ENCODE results near the gene CARS1.

The CARS1 gene

DNA sequence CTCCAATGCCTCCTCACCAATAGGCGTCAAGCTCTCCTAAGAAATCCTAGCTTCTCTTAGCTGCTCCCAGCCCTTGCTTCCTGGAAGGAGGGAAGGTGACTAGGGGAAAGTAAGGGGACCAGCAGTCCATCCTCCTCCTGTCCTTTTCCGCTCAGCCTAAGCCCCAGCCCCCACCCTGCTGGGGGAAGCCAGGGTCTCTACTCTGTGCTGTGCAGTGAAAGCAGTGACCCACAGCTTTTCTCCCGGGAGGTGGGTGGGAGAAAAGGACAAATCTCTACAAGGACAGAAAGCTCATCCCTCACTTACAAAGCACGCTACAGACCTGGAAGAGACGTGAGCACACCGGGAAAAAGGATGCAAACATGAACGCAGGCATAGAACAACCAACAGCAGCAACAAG, 97.1 kb downstream of the CARS1 start:
- H3K18ac ChIP-seq (ENCODE audit: low read depth in 1 of 2, low read length in 2 of 2), result no peak overlapping the region
- no peak overlapping the region for H3K4me2 ChIP-seq (ENCODE audit: low read length, poor library complexity, severe bottlenecking)
- no peak overlapping the region for H3K4me3 ChIP-seq (ENCODE audit: insufficient read depth in 1 of 2, low read depth in 1 of 2, low read length in 2 of 2)
- H2BK5ac ChIP-seq (ENCODE audit: low read depth, low read length, poor library complexity, severe bottlenecking), result no peak overlapping the region
- peaks cover 43 to 97% of the 10 kb centered on the region in 2 experiments for H3K36me3 ChIP-seq (ENCODE audit: control insufficient read depth in 1 of 2, insufficient read depth in 2 of 2, low read depth in 1 of 2, low read length in 2 of 2)
- no peak overlapping the region for H2BK12ac ChIP-seq (ENCODE audit: low read length in 2 of 2)
- no peak overlapping the region for H3K9ac ChIP-seq (ENCODE audit: low read length)
- H3K27me3 ChIP-seq (ENCODE audit: control insufficient read depth in 1 of 2, insufficient read depth in 1 of 2, low read length in 2 of 2), result no peaks in the 10 kb centered on the region
- H4K91ac ChIP-seq (ENCODE audit: low read length), result no peak overlapping the region
- H3K27ac ChIP-seq (ENCODE audit: low read length, poor library complexity, severe bottlenecking), result no peak overlapping the region
- no peak overlapping the region for H2AFZ ChIP-seq (ENCODE audit: low read depth, low read length)
- H2BK120ac ChIP-seq (ENCODE audit: low read depth, low read length), result no peak overlapping the region
- H2BK15ac ChIP-seq (ENCODE audit: low read depth, poor library complexity, severe bottlenecking), result no peak overlapping the region
- WGBS, result 98% methylated on average over 5 of the region's 7 CpGs
- H3K14ac ChIP-seq (ENCODE audit: low read length in 2 of 2), result no peak overlapping the region
- no peaks in the 10 kb centered on the region for H3K9me3 ChIP-seq (ENCODE audit: control insufficient read depth, low read length)
- no peak overlapping the region for H3K4ac ChIP-seq (ENCODE audit: low read depth in 1 of 2, low read length in 2 of 2)
- H4K8ac ChIP-seq (ENCODE audit: low read length), result no peak overlapping the region
- no peak overlapping the region for H3K23ac ChIP-seq (ENCODE audit: low read length in 2 of 2)
- peaks cover 35% of the 10 kb centered on the region for H3K79me1 ChIP-seq (replicated peaks; ENCODE audit: low read length, poor library complexity, severe bottlenecking)
- DNase-seq, result no peak
- H3K4me1 ChIP-seq (ENCODE audit: control insufficient read depth, insufficient read depth, low read depth, low read length), result peaks cover 15% of the 10 kb centered on the region
- H2AK5ac ChIP-seq (ENCODE audit: low read length, severe bottlenecking), result no peak overlapping the region

DNA sequence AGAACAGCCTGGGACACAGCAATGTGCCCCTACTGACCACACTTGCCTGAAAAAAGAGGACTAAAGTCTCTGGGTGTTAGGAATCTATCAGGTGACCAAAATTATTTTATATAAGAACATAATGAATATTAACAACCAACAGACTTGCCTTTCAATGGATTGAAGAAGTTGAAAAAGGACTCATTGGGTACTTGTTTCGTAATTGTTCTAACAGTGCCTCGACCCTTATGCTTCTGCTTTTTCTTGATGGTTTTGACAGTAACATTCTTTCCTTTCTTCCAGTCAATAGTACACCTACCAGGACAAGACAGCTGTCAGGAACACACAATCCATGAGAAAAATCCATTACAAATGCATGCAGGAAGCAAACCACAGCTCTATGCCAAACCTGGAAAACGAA, 99.0 kb downstream of the CARS1 start:
- no peak overlapping the region for H3K14ac ChIP-seq (ENCODE audit: low read length in 2 of 2)
- peaks cover 20% of the 10 kb centered on the region for H3K4me1 ChIP-seq (ENCODE audit: control insufficient read depth, insufficient read depth, low read depth, low read length)
- H2BK15ac ChIP-seq (ENCODE audit: low read depth, poor library complexity, severe bottlenecking), result no peak overlapping the region
- H4K91ac ChIP-seq (ENCODE audit: low read length), result no peak overlapping the region
- H3K4me3 ChIP-seq (ENCODE audit: insufficient read depth in 1 of 2, low read depth in 1 of 2, low read length in 2 of 2), result no peak overlapping the region
- H3K23ac ChIP-seq (ENCODE audit: low read length in 2 of 2), result no peak overlapping the region
- no peak overlapping the region for H2BK12ac ChIP-seq (ENCODE audit: low read length in 2 of 2)
- no peak overlapping the region for H3K18ac ChIP-seq (ENCODE audit: low read depth in 1 of 2, low read length in 2 of 2)
- H2AK5ac ChIP-seq (ENCODE audit: low read length, severe bottlenecking), result no peak overlapping the region
- H3K4me2 ChIP-seq (ENCODE audit: low read length, poor library complexity, severe bottlenecking), result no peak overlapping the region
- 94% methylated on average over 3 of the region's 3 CpGs for WGBS
- H3K4ac ChIP-seq (ENCODE audit: low read depth in 1 of 2, low read length in 2 of 2), result no peak overlapping the region
- H3K9me3 ChIP-seq (ENCODE audit: control insufficient read depth, low read length), result no peaks in the 10 kb centered on the region
- DNase-seq, result no peak
- H3K79me1 ChIP-seq (replicated peaks; ENCODE audit: low read length, poor library complexity, severe bottlenecking), result peaks cover 24% of the 10 kb centered on the region
- no peak overlapping the region for H3K9ac ChIP-seq (ENCODE audit: low read length)
- H2AFZ ChIP-seq (ENCODE audit: low read depth, low read length), result no peak overlapping the region
- H2BK5ac ChIP-seq (ENCODE audit: low read depth, low read length, poor library complexity, severe bottlenecking), result no peak overlapping the region
- H4K8ac ChIP-seq (ENCODE audit: low read length), result no peak overlapping the region
- H3K27ac ChIP-seq (ENCODE audit: low read length, poor library complexity, severe bottlenecking), result no peak overlapping the region
- H2BK120ac ChIP-seq (ENCODE audit: low read depth, low read length), result no peak overlapping the region
- H3K36me3 ChIP-seq (ENCODE audit: control insufficient read depth in 1 of 2, insufficient read depth in 2 of 2, low read depth in 1 of 2, low read length in 2 of 2), result peaks cover 39 to 97% of the 10 kb centered on the region in 2 experiments
- no peaks in the 10 kb centered on the region for H3K27me3 ChIP-seq (ENCODE audit: control insufficient read depth in 1 of 2, insufficient read depth in 1 of 2, low read length in 2 of 2)

DNA sequence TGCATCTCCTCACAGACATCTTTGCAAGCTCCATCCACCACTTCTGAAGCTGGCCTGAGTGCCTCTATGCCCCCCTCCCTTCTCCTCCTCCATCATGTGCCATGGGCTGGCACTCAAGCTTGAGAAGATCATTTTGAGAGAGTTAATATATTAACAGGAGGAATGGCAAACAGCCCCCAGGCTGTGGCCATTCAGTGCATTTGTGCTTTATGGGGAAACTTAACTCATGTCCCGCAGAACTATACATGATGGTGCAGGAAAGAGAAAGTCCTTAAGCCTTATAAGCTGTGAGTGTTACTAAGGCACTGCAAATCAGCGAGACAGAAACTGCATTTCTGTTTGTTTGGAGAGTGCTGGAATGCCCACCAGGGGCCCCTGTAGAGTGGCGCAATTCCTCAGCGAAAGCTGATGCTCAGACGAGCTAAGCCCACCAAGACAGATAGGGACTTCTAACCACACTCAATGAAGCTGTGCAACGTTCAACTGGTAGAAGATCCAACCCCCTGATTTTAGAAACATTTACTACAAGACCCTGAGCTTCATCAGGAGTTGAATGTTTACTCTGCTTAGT, 101.2 kb downstream of the CARS1 start:
- Histone ChIP-seq H2BK120ac (ENCODE audit: low read depth, low read length) (no peak overlapping the region), H4K91ac (ENCODE audit: low read length) (no peak overlapping the region), H3K4me3 (ENCODE audit: insufficient read depth in 1 of 2, low read depth in 1 of 2, low read length in 2 of 2) (no peak overlapping the region), H3K18ac (ENCODE audit: low read depth in 1 of 2, low read length in 2 of 2) (no peak overlapping the region), H2BK12ac (ENCODE audit: low read length in 2 of 2) (no peak overlapping the region), H2BK5ac (ENCODE audit: low read depth, low read length, poor library complexity, severe bottlenecking) (no peak overlapping the region), H3K27me3 (ENCODE audit: control insufficient read depth in 1 of 2, insufficient read depth in 1 of 2, low read length in 2 of 2) (no peaks in the 10 kb centered on the region), H2AK5ac (ENCODE audit: low read length, severe bottlenecking) (no peak overlapping the region), H3K36me3 (ENCODE audit: control insufficient read depth in 1 of 2, insufficient read depth in 2 of 2, low read depth in 1 of 2, low read length in 2 of 2) (peaks cover 38 to 100% of the 10 kb centered on the region in 2 experiments), H3K79me1 (replicated peaks; ENCODE audit: low read length, poor library complexity, severe bottlenecking) (peaks cover 19% of the 10 kb centered on the region), H3K14ac (ENCODE audit: low read length in 2 of 2) (no peak overlapping the region), H3K4me2 (ENCODE audit: low read length, poor library complexity, severe bottlenecking) (peak overlapping the region; percentile 13), H3K23ac (ENCODE audit: low read length in 2 of 2) (no peak overlapping the region), H3K9me3 (ENCODE audit: control insufficient read depth, low read length) (no peaks in the 10 kb centered on the region), H4K8ac (ENCODE audit: low read length) (no peak overlapping the region), H3K4ac (ENCODE audit: low read depth in 1 of 2, low read length in 2 of 2) (no peak overlapping the region), H3K4me1 (ENCODE audit: control insufficient read depth, insufficient read depth, low read depth, low read length) (peaks cover 29% of the 10 kb centered on the region), H3K9ac (ENCODE audit: low read length) (no peak overlapping the region), H2BK15ac (ENCODE audit: low read depth, poor library complexity, severe bottlenecking) (no peak overlapping the region), H3K27ac (ENCODE audit: low read length, poor library complexity, severe bottlenecking) (peak overlapping the region; percentile 56), H2AFZ (ENCODE audit: low read depth, low read length) (no peak overlapping the region)
- DNase-seq, result no peak
- WGBS, result 86% methylated on average over 6 of the region's 6 CpGs

DNA sequence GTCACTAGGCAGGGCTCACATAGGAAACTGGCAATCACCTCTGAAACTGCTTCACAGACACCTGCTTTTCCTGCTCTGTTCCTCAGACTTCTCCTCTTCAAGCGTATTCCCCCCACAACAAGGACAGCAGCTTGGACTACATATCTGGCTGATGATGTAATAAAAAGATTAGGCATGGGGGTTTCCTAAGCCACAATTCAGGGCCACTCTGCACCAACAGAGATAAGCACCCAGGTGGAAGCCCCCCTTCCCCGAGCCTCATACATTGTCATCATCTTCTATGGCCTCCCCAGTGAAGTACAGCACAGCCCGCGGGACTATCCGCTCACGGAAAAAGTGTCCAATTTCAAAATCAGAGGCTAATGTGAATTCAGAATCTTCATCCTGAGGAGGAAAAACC, 103.0 kb downstream of the CARS1 start:
- no peak overlapping the region for H3K4me3 ChIP-seq (ENCODE audit: insufficient read depth in 1 of 2, low read depth in 1 of 2, low read length in 2 of 2)
- H3K18ac ChIP-seq (ENCODE audit: low read depth in 1 of 2, low read length in 2 of 2), result no peak overlapping the region
- no peaks in the 10 kb centered on the region for H3K27me3 ChIP-seq (ENCODE audit: control insufficient read depth in 1 of 2, insufficient read depth in 1 of 2, low read length in 2 of 2)
- no peaks in the 10 kb centered on the region for H3K9me3 ChIP-seq (ENCODE audit: control insufficient read depth, low read length)
- no peak overlapping the region for H2AK5ac ChIP-seq (ENCODE audit: low read length, severe bottlenecking)
- no peak overlapping the region for H3K9ac ChIP-seq (ENCODE audit: low read length)
- no peak overlapping the region for H2BK5ac ChIP-seq (ENCODE audit: low read depth, low read length, poor library complexity, severe bottlenecking)
- peaks cover 17% of the 10 kb centered on the region for H3K79me1 ChIP-seq (replicated peaks; ENCODE audit: low read length, poor library complexity, severe bottlenecking)
- no peak overlapping the region for H2BK120ac ChIP-seq (ENCODE audit: low read depth, low read length)
- peak overlapping the region; percentile 37 for H3K27ac ChIP-seq (ENCODE audit: low read length, poor library complexity, severe bottlenecking)
- no peak overlapping the region for H3K14ac ChIP-seq (ENCODE audit: low read length in 2 of 2)
- H3K36me3 ChIP-seq (ENCODE audit: control insufficient read depth in 1 of 2, insufficient read depth in 2 of 2, low read depth in 1 of 2, low read length in 2 of 2), result peaks cover 42 to 100% of the 10 kb centered on the region in 2 experiments
- DNase-seq, result no peak
- H3K4ac ChIP-seq (ENCODE audit: low read depth in 1 of 2, low read length in 2 of 2), result no peak overlapping the region
- 95% methylated on average over 5 of the region's 6 CpGs for WGBS
- no peak overlapping the region for H3K23ac ChIP-seq (ENCODE audit: low read length in 2 of 2)
- H4K8ac ChIP-seq (ENCODE audit: low read length), result no peak overlapping the region
- no peak overlapping the region for H2BK15ac ChIP-seq (ENCODE audit: low read depth, poor library complexity, severe bottlenecking)
- no peak overlapping the region for H2BK12ac ChIP-seq (ENCODE audit: low read length in 2 of 2)
- H4K91ac ChIP-seq (ENCODE audit: low read length), result no peak overlapping the region
- H2AFZ ChIP-seq (ENCODE audit: low read depth, low read length), result no peak overlapping the region
- H3K4me2 ChIP-seq (ENCODE audit: low read length, poor library complexity, severe bottlenecking), result no peak overlapping the region
- H3K4me1 ChIP-seq (ENCODE audit: control insufficient read depth, insufficient read depth, low read depth, low read length), result peaks cover 36% of the 10 kb centered on the region

All from mesenchymal stem cell (in vitro differentiated cells and primary cell).